Stimulated activated CD4-positive, alpha-beta T cell treated with anti-CD3 and anti-CD28 coated beads, Interleukin-12 subunit alpha, Interleukin-12 subunit beta, amount 100 ng/mL, for 24 hours (primary cell): ENCODE measurements around the gene GIMD1.

Source experiments
- DNase-seq, 2 experiments: peaks; one replicate each; pipeline ENCODE4 v3.0.0-alpha.2; 2020; ENCODE audit warnings: low read depth in 2 of 2

The GIMD1 gene

GRCh38 chr4:106315476-106315967, 53.1 kb downstream of the GIMD1 start:
- peak; percentile 14 to 15 for DNase-seq

GRCh38 chr4:106314960-106315359, 53.6 kb downstream of the GIMD1 start:
- no peak for DNase-seq

- no peak for DNase-seq
Observed at GRCh38 chr4:106312997-106313522, 55.5 kb downstream of the GIMD1 start.

GRCh38 chr4:106312377-106312776, 56.2 kb downstream of the GIMD1 start:
- no peak for DNase-seq
